HG02678 (cell line): Measurements from ENCODE around the gene ATP11A.
"Not testable (repeated sequence)": the region's sequence is repeated elsewhere in the genome, so short reads cannot be mapped to it uniquely, and the experiment has no call there.

Experiments
- ATAC-seq: cut with Tn5 transposase; IDR thresholded peaks from one replicate; pipeline ENCODE4 v1.9.1; 2021; ENCODE audit warnings: mild to moderate bottlenecking, moderate library complexity; ENCODE audit not compliant: unreplicated experiment

ATP11A gene

DNA sequence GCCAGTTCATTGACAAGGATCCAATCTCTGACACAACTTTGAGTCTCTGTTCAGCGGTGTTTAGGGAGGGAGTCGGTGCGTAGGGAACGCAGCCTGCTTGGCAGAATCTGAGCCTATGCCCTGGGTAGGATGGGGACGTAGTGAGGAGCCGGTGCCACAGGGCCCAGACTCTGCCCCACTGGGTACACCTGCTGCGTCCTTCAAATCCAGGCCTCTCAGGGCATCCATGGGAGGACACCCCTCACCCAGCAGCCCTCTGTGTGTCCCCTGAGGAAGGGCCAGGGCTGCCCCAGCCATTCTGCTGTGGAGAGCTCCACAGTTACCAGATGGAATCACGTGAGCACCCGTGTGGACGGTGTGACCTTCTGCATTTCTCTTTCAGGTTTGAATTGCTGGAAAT lies 146.0 kb downstream of the ATP11A start:
- no peak for ATAC-seq

DNA sequence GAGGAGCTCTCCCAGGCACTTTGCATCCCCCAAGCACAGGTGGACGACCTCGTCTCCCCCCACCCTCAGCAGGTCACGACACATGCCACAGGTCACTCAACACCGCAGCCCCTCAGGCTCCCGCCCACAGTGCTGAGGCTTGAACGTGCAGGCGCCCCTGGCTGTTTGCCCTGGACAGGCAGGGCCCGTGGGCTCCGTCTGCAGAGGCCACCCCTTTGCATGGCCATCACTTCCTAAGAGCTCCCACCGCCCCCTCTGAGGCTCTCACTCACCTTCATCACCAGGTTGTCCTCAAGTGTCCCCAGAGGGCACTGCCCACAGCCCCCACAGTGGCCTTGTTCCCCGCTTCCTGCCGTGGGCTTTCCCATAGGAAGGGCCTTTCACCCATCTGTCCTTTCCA lies 147.1 kb downstream of the ATP11A start:
- no peak for ATAC-seq

- no peak for ATAC-seq
Observed at GRCh38 chr13:112837371-112838037, 147.7 kb downstream of the ATP11A start.

DNA sequence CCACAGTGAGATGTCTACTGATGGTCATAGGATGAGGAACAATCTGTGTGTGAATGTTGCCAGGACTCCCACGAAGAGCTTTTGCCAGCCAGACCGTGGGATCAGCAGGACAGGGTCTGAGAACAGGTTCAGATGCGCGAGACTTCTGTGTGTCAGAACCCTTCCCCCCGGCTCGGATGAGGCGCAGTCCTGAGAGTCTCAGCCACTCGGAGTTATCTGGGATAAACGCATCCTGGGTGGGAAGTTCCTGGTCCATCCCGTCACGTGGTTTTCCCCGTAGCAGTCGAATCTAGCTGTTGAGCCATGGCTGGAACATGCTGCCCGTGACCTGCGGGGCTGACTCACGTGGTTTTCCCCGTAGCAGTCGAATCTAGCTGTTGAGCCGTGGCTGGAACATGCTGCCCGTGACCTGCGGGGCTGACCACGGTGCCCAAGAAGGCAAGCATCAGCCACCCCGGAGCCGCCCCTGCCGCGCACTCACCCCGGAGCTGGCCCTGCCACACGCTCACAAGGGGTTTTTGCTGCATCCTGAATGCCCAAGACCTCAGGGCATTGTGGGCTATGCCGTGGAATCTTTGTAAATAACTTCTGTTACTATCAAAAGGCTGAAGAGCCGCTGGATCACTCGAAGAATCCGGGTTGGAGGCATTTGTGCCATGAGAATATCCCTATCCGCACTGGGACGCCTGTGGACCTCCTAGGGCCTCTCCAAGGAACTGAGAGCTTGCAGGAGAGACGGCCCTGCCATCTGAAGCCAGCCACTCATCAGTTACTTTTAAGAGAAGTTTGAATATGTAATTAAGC lies 148.4 kb downstream of the ATP11A start:
- ATAC-seq: no peak

DNA sequence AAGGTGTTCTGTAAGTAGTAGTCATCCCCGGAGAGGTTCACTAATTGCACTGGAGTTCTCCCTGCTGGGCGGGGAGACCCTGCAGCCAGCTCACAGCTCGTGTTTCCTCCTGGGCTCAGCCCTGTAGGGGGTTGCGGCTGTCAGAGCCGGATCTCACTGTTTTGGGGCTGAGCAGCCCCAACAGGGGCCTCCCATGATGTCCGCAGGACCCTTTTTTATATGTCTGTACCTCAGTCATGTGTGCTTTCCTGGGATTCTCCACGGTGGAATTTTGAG lies 148.9 kb downstream of the ATP11A start:
- ATAC-seq: no peak

DNA sequence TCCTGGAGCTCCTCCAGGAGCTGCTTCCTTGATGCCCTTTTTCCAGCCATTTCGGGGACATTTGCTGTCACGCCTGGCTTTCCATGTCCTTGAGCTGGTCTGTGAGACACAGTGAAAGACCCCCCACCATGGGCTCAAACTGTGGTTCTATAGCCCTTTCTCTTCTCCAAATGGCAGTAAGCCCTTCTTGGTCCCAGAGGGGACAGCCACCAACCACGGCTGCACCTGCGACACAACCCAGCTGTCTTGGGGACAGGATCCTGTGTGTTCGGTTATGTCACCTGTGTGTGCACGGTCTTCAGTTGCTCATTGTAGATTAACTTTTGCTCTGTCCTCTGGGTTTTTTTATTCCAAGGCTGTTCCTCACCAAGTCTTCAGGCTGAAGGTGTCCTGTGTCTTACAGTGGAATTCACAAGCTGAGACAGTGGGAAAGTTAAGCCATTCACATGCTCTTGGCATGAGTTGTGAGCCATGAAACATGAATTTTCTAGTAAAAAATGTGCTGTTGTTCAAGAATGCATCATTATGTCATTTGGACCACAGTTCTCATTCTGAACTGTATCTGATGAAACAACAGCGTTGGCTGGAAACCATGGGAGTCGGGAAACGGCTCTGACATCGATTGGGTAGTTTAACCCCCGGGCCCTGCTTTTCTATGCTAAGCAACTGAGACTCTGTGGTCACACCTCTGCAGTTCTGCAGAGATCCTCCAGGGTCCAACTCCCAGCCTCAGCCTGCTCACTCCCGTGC lies 149.7 kb downstream of the ATP11A start:
- ATAC-seq: no peak

DNA sequence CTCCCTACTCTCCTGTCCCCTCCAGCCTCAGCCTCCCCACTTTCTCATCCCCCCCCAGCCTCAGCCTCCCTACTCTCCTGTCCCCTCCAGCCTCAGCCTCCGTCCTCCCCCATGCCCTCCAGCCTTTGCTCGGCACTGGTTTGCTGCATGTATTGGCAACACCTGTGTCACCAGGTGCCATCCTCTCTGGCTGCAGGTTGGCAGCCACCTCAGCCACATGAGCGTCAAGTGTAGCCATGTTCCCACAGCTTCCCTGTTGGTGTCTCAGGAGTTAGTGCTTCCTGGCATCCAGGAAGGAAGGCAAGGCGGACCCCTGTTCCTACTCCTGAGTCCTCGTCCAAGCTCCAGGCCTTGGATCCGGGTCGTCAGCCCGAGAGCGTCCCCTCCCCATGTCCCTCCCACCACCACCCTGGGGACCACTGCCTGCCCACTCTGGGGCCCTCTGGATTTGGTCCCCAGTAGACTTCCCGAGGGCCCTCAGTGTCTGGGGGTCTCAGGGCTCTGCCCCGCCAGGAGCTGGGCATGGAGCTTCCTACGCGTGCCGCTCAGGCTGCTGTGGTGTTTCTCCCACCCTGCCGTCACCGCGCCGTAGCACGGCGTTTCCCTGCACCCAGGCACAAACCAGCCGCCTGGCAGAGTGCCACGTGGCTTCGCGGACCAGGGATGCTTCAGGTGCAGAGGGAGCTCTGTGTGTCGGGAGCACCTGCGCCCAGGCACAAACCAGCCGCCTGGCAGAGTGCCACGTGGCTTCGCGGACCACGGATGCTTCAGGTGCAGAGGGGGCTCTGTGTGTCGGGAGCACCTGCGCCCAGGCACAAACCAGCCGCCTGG lies 150.8 kb downstream of the ATP11A start:
- ATAC-seq: no peak

GRCh38 chr13:112841303-112842015 lies 151.6 kb downstream of the ATP11A start:
- not testable (repeated sequence) for ATAC-seq

- ATAC-seq: no peak
Observed at GRCh38 chr13:112842343-112842856, 152.6 kb downstream of the ATP11A start.

- no peak for ATAC-seq
Observed at GRCh38 chr13:112842931-112843391, 153.1 kb downstream of the ATP11A start.

GRCh38 chr13:112843392-112844111 lies 153.7 kb downstream of the ATP11A start:
- no peak for ATAC-seq

DNA sequence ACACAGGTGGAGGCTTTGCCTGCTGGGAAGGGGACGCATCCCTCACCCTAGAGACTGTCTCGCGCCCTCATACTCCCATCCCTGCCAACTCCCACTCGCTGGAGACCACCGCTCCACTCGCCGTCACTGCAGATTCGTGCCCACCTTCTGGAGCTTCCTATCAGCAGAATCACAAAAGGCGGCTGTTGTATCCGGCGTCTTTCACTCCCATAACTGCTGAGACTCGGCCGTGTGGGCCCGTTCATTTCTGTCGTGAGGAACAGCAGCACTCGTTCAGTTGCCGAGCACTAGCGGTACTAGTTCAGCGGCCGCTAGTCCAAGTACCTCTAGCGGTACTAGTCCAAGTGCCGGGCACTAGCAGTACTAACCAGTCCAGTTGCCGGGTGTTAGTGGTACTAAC lies 154.6 kb downstream of the ATP11A start:
- no peak for ATAC-seq

- no peak for ATAC-seq
Observed at GRCh38 chr13:112844879-112845278, 155.0 kb downstream of the ATP11A start.

DNA sequence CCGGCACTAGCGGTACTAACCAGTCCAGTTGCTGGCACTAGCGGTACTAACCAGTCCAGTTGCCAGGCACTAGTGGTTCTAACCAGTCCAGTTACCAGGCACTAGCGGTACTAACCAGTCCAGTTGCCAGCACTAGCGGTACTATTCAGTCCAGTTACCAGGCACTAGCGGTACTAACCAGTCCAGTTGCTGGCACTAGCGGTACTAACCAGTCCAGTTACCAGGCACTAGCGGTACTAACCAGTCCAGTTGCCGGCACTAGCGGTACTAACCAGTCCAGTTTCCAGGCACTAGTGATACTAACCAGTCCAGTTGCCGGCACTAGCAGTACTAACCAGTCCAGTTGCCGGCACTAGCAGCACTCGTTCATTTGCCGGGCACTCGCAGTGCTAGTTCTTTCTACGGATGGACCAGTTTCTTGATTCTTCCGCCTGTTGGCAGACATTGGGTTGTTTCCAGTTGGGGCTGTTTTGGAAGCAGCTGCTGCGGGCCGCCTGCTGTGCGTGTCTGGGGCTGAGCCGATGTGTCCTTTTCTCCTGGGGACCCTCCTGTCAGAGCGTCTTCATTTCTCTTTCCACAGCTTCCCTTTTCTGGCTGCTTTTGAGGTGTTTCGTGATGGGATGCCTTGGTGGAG lies 155.8 kb downstream of the ATP11A start:
- no peak for ATAC-seq

DNA sequence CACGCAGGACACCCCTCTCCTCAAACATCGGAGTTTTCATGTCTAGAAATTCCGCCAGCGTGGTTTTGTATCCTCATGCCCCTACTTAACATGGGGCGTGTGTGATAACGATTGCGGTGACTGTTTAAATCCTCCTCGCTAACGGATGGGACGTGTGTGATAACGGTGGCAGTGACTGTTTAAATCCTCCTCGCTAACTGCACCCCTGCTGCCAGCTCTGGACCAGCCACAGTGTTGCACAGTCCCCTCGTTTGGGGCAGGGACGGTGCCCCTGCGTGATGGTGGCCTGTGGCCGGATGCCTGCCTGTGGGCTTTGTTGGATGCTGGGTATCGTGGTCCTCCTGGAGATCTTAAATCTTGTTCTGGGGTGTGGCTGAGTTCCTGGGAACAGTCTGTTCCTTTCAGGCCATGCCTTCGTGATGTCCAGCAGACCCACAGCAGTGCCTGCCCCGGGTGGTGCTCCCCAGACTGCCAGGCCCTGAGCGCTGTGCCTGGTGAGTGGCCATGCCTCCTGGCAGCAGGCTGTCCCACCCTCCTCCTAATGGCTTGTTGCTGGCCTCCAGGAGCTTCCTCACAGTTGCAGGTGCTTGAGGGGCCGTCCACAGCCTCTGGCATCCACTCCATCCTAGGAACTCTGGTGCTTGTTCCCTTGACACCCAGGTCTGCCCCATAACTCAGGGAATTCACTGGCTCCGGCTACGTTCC lies 156.7 kb downstream of the ATP11A start:
- ATAC-seq: no peak

GRCh38 chr13:112849500-112849899 lies 159.7 kb downstream of the ATP11A start:
- no peak for ATAC-seq

- ATAC-seq: no peak
Observed at GRCh38 chr13:112850273-112850672, 160.4 kb downstream of the ATP11A start.
